ENCODE measurements around the gene TRPV3. TPM values are rescaled to one million over a fixed set of nuclear protein-coding genes. Genes with fewer than 3 reads are reported as not detected.

The TRPV3 gene
- total and polyA plus RNA-seq, 2 donors (not counting 3 experiments of a cell fraction or from before 2014, with no cell fraction given): 0.01 TPM; not detected in 1

- Histone ChIP-seq H3K9ac (replicated peaks; ENCODE audit: extremely low read depth, insufficient read depth, low read length) (no peak overlapping the region), H3K79me2 (ENCODE audit: control insufficient read depth, insufficient read depth, low read length) (no peaks in the 10 kb centered on the region), H3K27ac (ENCODE audit: insufficient read depth, low read depth, low read length) (no peak overlapping the region), H3K27me3 (ENCODE audit: control insufficient read depth in 2 of 2, insufficient read depth in 2 of 2, low read length in 2 of 2) (no peaks in the 10 kb centered on the region), H3K9me3 (replicated peaks; ENCODE audit: control insufficient read depth, insufficient read depth, low read length) (no peaks in the 10 kb centered on the region), H3K4me1 (ENCODE audit: control insufficient read depth, extremely low read depth, insufficient read depth, low read length) (no peaks in the 10 kb centered on the region), H3K36me3 (ENCODE audit: control insufficient read depth in 2 of 2, extremely low read depth in 1 of 2, insufficient read depth in 2 of 2, low read length in 2 of 2) (no peaks in the 10 kb centered on the region), H3K9me1 (replicated peaks; ENCODE audit: control insufficient read depth, extremely low read depth, insufficient read depth, low read length) (no peaks in the 10 kb centered on the region), H3K4me3 (replicated peaks in 1 of 3; ENCODE audit: insufficient read depth in 1 of 3, low read depth in 1 of 3, low read length in 3 of 3) (no peak overlapping the region), H3K4me2 (ENCODE audit: insufficient read depth, low read length) (no peak overlapping the region), H4K20me1 (replicated peaks; ENCODE audit: control insufficient read depth, extremely low read depth, insufficient read depth, low read length) (no peaks in the 10 kb centered on the region), H2AFZ (ENCODE audit: low read depth, low read length) (no peak overlapping the region)
- FAIRE-seq (no peak), DNase-seq (ENCODE audit: low read depth, low spot score) (no peak)
- BruUV-seq (replicated peaks): no TSS peak
- dilution Hi-C loops (cut with MboI; ENCODE audit: extremely low pct_ligation_motif_present, low sequenced_read_pairs): no loop called here
- ChIA-PET POLR2A (no interaction called here), CTCF (interaction anchor here (1.0 to 1.6 kb wide), 2 partner anchors 11 to 54 kb away, joined by 3 to 7 read pairs; no protein-coding TSS in a partner anchor)
- TF ChIP-seq EZH2 (IDR thresholded peaks at IDR 0.05; ENCODE audit: borderline replicate concordance, low read depth, low read length, severe bottlenecking) (no peak), JUN (IDR thresholded peaks at IDR 0.05; ENCODE audit: borderline replicate concordance, insufficient read depth, insufficient read length, low read depth) (no peak), MYC (IDR thresholded peaks at IDR 0.05; ENCODE audit: low read depth, low read length) (no peak), CTCF (IDR thresholded peaks at IDR 0.05; ENCODE audit: extremely low read depth in 1 of 2, insufficient read depth in 1 of 2, low read depth in 1 of 2, low read length in 2 of 2) (no peak), MAX (IDR thresholded peaks at IDR 0.05; ENCODE audit: insufficient read depth, insufficient read length) (no peak)
- intact Hi-C loops (cut with micrococcal nuclease): no loop called here
Observed at GRCh38 chr17:3554440-3554839, 3.2 kb downstream of the TRPV3 start.

All from endothelial cell of umbilical vein (primary cell).